ENCODE data around the gene GNG8.
A peak's percentile ranks its signal among the peaks of the same experiment; 100 is the strongest.
"Not testable (repeated sequence)": the region's sequence is repeated elsewhere in the genome, so short reads cannot be mapped to it uniquely, and the experiment has no call there.

The GNG8 gene

GRCh38 chr19:46644720-46645119 is 8.7 kb upstream of the GNG8 start:
- no peak for DNase-seq

DNA sequence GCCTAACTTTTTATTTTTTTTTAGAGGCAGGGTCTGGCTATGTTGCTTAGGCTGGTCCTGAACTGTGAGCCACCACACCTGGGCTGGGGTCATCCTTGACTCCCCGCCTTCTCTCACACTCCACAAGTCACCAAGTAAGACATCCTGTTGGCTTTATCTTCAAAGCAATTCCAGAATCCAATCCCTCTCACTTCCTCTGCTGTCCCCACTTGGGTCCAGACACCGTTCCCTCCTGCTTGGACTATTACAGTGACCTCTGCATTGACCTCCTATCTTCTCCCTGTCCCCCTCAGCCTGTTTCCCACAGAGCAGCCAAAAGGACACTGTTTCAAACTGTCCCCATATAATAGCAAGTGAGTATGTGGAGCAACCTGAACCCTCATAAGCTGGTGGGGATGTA is 4.7 kb upstream of the GNG8 start:
- DNase-seq: no peak

- DNase-seq: peak; percentile 11
Measured at GRCh38 chr19:46639358-46640182, 3.6 kb upstream of the GNG8 start.

- no peak for DNase-seq
Measured at GRCh38 chr19:46637224-46637623, 1.2 kb upstream of the GNG8 start.

DNA sequence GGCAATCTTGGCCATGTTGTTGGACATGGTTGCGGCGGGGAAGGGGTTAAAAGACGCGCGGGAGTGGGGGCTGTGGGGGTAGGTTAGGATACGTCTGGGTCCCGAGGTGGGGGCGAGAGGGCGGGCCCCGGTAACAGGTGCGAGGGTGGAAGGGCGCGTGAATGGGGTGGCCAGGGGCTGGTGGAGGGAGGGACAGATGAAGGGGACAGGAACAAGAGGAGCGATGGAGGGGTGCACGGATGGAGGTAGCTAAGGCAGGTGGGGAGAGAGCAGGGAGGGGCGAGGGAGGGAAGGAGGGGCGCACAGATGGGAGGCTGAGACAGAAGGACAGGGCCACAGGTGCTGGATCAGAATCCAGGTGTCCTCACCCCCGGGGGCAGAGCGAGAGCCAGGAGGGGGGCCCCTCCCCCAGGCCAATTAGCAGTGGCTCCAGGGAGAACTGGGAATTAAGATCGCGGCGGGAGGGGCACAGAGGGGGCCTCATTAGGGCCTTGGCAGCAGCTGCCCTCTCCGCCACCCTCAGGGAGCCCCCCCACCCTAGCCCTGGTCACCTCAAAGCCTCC is 1.3 kb downstream of the GNG8 start:
- no peak for DNase-seq

DNA sequence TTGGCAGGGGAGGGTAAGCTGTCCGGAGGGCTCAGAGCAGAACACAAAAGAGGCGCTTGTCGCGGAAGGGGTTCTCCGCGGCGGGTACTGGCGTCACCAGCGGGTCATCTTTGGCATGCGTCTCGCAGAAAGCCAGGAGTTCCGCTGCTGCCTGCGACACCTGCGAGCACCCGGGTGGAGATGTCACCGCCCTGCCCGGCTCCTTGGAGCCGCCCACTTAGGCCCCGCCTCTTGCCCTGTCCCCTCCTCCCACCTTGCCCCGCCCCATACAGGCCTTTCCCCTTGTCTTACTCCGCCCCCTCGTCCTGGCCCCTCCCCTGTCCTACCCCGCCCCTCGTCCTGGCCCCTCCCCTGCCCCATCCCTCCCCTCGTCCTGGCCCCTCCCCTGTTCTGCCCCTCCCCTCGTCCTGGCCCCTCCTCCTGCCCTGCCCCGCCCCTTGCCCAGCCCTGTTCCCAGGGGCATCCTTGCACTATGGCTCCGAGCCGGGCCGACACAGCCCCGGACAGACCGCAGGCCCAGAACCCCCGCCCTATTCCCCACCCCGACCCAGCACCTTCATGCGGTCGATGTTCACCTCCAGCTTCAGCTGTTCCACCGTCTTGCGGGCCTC is 1.9 kb downstream of the GNG8 start:
- DNase-seq: peak; percentile 65

DNA sequence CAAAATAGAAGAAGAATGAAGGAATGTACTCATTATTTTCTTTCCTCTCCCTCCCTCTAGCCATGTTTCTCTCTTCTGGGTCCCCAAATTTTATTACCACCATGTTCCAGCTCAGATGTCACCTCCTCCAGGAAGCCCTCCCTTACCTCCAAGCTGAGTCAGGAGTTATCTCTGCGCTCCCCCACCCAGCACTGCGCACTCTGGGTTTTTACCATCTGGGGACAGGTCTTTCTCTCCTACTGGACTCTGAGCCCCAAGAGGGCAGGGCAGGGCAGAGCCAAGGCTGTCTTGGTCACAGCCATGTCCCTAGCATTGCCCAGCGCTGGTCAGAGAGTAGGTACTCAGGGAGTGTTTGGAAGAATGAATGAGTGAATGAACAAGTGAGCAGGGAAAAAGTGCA is 2.9 kb downstream of the GNG8 start:
- no peak for DNase-seq

DNA sequence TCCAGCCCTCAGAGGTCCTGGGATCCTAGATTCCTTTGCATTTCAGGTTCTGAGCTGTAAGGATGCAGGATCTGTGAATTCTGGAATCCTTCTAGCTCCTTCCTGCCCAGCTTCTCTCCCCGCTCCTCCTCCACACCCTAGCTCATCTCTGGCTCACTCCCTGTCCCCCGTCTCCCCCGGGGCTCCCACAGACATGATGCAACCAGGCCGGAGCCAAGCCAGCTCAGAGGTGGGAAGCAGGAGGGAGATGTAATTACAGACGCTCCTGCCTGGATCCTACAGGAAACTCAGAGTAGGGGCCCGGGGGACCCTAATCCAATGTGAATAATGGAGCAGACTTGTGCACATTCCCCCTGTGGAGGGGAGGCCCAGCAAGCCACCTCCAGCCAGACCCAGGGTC is 4.5 kb downstream of the GNG8 start:
- DNase-seq: no peak

- no peak for DNase-seq
Measured at GRCh38 chr19:46630586-46631205, 5.3 kb downstream of the GNG8 start.

DNA sequence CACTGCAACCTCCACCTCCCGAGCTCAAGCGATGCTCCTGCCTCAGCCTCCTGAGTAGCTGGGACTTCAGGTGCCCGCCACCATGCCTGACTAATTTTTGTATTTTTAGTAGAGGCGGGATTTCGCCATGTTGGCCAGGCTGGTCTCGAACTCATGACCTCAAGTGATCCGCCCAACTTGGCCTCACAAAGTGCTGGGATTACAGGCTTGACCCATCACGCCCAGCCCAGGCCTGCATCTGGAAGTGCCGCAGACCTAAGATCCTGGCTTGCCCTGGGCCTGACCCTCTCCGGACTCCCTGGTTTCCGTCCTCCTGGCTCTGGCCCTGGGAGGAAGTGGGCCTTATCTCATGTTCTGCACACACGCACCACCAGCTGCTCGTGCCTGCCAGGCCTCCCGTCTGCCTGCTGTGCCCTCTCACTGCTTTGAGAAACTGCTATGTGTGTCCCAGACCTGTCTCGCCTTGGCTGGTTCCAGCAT is 6.4 kb downstream of the GNG8 start:
- no peak for DNase-seq

- DNase-seq: not testable (repeated sequence)
Measured at GRCh38 chr19:46628970-46629369, 7.0 kb downstream of the GNG8 start.

GRCh38 chr19:46626446-46626845 is 9.6 kb downstream of the GNG8 start:
- no peak for DNase-seq

GRCh38 chr19:46625731-46626130 is 10.3 kb downstream of the GNG8 start:
- DNase-seq: no peak

DNA sequence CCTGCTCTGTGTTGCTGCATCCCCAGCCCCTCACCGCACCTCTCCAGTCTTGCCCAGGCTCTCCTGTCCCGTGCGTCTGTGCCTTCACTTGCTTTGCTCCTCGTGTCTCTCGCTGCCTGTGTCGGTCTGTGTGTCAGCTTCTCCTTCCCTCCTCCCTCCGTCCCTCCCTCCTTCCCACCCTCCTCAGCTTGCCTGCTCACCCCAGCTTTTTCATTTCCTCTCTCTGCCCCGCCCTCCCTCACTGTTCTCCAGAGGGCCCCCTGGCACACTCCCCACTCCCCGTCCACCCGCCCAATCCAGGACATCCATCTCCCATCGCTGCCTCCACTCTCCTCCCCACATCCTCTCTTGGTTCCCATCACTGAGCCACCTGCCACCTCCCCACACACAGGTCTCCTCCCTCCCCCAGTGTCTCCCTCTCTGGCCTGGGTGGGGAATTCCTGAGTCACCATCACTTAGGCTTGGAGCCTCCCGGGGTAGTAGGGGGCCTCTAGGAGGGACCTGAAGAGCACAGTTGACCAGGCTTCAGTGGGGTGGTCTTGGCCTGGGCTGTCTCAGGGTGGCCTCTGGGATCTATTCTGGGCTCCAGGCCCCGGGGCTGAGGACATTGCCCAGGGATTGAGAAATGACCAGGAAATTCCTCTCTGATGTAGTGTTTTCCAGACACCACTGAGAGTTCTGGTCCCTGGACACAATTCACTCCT is 10.9 kb downstream of the GNG8 start, which contains the start of gene PTGIR:
PTGIR (minus strand) TSS at position 132 of the 704 bp plus-strand sequence. CDS start 864 bp downstream, outside the sequence.
- DNase-seq: no peak

DNA sequence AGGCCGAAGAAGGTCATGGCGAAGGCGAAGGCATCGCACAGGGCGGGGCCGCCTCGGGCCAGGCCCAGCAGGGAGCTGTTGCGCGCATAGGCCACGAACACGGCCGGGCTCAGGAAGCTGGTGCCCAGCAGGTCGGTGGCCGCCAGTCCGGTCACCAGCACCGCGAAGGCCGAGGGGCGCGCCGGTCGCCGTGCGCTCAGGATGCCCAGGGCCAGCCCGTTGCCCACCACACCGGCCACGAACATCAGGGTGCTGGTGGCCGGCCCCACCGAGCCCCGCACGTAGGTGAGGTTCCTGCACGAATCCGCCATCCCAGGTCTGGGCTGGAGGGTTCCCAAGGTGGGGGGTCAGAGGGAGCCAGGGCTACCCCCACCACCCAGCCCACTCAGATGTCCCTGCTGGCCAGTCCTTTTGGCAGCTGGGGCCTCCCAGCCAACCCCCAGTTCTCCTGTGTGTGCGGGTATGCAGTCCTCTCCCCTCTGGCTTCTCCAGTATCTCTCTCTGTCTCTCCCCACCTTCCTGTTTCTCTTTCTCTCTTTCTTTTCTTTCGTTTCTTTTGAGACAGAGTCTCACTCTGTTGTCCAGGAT is 12.0 kb downstream of the GNG8 start:
- DNase-seq: no peak

- no peak for DNase-seq
Measured at GRCh38 chr19:46622118-46622446, 13.9 kb downstream of the GNG8 start.

DNA sequence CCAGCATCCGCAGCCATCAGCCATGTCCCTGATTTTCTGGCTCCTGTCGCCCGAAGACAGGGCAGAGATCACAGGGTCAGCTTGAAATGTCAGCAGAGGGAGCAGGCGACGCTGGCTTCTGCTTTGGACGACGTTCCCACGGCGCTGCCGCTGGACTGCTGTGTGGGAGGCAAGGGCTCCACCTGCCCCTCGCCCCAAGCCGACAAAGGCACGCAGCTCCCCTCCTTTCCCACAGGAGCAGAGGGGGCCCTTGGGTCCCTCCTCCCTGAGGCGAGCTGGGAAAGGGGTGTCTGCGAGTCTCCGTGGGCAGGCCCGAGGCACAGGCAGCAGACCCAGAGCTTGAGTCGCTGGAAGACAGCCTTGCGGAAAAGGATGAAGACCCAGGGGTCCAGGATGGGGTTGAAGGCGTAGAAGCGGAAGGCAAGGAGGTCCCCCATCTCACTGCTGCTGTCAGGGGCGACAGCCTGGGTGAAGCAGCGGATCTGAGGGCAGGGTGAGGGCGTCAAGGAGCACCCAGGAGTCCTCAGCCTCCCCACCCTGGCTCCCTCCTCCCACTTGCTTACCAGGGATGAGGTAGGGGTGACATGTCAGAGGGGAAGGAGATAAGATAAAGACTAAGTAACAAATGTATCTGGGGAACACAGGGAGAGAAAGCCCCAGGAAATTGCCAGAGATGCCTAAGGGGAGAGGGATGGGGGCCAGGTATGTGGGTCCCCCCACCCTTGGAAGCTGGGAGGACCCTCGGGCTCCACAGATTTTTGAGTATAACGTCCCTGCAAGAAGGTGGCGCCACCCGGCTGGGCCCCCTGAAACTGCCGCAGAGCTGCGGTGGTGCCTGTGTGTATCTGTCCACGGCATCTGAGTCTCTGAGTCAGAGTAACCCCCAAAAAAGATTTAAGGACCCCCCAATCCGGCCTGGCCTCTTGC is 14.5 kb downstream of the GNG8 start:
- DNase-seq: no peak

GRCh38 chr19:46620716-46621115 is 15.3 kb downstream of the GNG8 start:
- no peak for DNase-seq

- no peak for DNase-seq
Measured at GRCh38 chr19:46620267-46620666, 15.7 kb downstream of the GNG8 start.

- DNase-seq: no peak
Measured at GRCh38 chr19:46618670-46619231, 17.3 kb downstream of the GNG8 start.

GRCh38 chr19:46617601-46618000 is 18.4 kb downstream of the GNG8 start:
- no peak for DNase-seq
